ENCODE data around the gene TMEM72.
A peak's percentile ranks its signal among the peaks of the same experiment; 100 is the strongest.

TMEM72 gene

DNA sequence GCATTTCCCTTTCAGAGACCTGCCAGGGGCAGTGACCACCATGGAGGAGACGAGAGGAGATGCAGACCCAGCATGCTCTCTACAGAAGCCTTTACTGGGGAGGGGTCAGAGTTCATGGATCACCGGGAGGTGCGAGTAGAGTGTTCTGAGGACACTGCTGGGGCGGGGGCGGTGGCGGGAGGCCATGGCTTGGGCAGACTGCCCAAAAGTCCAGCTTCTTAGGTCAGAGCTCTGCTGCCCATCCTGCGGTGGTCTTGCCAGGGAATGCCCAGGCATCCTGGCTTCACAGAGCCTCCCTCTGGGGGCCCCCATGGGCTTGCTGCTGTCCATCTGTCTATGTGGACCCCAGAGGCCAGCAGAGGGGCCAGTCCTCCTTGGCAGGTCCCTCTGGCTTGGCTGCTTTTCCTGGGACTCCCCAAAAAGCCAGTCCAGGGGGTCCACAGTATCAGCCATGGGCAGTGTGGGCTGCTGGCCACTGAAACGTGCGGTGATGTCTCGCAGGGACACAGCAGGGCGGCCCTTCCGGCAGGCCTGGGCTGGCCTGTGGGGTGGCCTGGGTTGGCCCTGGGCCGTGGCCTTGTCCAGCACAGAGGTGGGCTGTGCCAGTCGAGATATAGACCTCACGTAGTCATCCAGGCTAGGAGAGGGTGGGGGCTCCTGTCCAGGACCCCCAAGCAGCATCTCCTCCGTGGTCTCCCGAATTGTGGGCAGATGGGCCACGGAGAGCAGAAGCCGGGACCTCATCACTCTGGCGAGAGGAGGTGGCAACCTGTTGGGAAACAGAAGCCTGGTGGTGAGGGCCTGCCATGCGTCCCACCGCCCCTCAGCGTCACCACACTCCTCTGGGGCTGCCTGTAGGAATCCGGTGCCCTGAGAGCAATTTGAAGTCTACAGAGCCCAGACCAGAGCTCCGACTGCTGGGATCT, 66.4 kb downstream of the TMEM72 start:
- TF ChIP-seq, protein P1, sequence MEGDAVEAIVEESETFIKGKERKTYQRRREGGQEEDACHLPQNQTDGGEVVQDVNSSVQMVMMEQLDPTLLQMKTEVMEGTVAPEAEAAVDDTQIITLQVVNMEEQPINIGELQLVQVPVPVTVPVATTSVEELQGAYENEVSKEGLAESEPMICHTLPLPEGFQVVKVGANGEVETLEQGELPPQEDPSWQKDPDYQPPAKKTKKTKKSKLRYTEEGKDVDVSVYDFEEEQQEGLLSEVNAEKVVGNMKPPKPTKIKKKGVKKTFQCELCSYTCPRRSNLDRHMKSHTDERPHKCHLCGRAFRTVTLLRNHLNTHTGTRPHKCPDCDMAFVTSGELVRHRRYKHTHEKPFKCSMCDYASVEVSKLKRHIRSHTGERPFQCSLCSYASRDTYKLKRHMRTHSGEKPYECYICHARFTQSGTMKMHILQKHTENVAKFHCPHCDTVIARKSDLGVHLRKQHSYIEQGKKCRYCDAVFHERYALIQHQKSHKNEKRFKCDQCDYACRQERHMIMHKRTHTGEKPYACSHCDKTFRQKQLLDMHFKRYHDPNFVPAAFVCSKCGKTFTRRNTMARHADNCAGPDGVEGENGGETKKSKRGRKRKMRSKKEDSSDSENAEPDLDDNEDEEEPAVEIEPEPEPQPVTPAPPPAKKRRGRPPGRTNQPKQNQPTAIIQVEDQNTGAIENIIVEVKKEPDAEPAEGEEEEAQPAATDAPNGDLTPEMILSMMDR (IDR thresholded peaks at IDR 0.05; ENCODE audit: low read depth, low read length): no peak
- in situ Hi-C loops (cut with HindIII; ENCODE audit: low sequenced_read_pairs): no loop called here
- DNase-seq (ENCODE audit: low read depth, low spot score): no peak
- H3K4me3 ChIP-seq (ENCODE audit: low read depth, low read length): peak overlapping the region; percentile 49

DNA sequence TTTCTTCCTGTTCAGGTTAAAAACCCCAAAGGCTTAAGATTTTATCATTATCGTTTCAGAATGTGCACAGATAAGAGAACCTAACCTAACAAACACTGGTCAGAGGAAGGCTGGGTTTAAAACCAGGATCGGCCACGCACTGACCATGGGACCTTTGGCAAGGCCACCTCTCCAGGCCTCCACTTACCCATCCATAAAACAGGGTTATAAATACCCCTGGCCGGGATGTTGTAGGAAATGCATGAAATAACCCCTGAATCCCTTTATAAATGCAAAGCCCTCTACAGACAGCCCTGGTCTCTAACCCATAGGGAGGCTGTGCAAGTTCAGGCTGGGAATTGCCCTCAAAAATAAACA, 67.1 kb downstream of the TMEM72 start:
- peak overlapping the region; percentile 49 for H3K4me3 ChIP-seq (ENCODE audit: low read depth, low read length)
- DNase-seq (ENCODE audit: low read depth, low spot score): no peak
- in situ Hi-C loops (cut with HindIII; ENCODE audit: low sequenced_read_pairs): no loop called here

DNA sequence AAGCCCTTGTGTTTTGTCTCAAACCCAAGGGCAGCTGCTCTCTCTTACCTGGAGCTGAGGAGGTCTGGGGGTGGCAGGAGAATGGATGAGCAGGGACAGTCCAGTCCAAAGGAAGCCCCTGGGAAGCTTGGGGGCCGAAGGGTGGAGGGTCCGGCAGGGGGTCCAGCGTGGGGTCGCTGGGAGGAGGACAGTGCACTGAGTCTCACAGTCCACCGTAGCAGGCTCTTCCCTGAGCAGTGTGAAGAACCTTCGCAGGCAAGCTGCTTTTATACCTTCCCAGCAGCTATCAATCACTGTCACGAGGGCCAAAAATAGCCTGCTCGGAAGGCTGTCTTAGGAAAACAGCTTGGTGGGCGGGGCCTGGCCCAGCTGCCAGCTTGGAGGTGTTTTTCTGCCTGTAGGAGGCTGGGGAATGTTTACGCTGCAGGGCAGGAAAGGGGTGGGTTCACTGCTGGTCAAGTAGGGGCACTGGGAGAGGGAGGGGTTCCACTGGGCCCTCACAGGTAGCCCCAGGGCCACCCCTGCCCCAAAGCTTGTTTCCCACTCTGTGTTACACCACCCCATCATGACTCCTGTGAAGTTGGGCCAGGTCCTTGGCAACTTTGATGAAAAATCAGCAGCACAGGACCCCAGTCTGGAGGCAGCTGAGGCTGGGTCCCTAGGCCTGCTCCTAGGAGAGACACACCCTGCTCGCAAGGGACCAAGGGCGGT, 67.6 kb downstream of the TMEM72 start, which contains the start of gene DEPP1:
Gene DEPP1 (minus strand): TSS at position 240 of the 711 bp plus-strand sequence. CDS start 779 bp downstream, outside the sequence.
- peak within 1 kb of the TSS; percentile 49 for H3K4me3 ChIP-seq (ENCODE audit: low read depth, low read length)
- TF ChIP-seq, protein P1 (IDR thresholded peaks at IDR 0.05; ENCODE audit: low read depth, low read length): no peak

More for the DNA sequence above, 67.1 kb downstream of the TMEM72 start:
- TF ChIP-seq, protein P1 (IDR thresholded peaks at IDR 0.05; ENCODE audit: low read depth, low read length): no peak

DNA sequence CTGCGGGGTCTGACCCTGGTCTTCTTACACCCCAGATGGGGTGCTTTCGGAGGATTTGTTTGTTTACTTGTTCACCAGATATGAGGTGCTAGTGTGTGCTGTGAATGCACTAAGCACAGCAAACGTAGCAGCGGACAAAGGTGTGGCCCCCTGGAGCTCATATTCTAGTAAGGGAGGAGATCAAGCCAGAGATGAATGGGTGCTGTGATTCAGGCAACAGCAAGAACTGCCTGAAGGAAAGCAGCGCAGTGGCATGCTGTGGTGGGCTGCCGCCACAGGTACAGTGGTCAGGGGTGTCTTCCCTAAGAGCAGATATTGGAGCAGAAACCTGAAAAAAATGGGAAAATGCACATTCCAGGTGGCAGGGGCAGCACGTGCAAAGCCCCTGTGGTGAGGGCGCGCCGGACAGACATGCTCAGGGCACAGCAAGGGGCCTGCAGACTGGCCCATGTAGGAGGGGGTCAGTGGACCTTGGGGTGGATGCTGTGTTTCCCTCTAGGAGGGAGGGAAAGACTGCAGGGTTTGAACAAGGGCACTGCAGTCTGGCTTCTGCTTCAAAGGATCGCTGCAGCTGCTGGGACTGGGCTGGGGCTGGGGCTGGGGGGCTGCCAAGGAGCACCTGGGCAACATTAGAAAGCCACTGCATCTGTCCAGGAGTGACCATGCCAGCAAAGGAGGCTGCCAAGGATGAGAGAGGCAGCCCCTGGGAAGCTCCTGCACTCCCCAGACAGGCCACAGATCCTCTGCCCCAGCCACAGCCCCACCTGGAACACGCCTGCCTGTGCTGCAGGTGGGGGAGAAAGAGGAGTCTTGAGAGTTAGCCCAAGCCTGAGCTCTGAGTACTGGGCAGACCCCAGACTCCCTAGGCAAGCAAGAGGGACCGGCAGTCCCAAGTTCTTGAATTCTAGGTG, 68.4 kb downstream of the TMEM72 start:
- no peak for DNase-seq (ENCODE audit: low read depth, low spot score)
- in situ Hi-C loops (cut with HindIII; ENCODE audit: low sequenced_read_pairs): no loop called here
- TF ChIP-seq, protein P1 (IDR thresholded peaks at IDR 0.05; ENCODE audit: low read depth, low read length): no peak
- H3K4me3 ChIP-seq (ENCODE audit: low read depth, low read length): no peak overlapping the region

More for the DNA sequence above, 67.6 kb downstream of the TMEM72 start, which contains the start of gene DEPP1:
- DNase-seq (ENCODE audit: low read depth, low spot score): peak; percentile 92
- in situ Hi-C loops (cut with HindIII; ENCODE audit: low sequenced_read_pairs): no loop called here

DNA sequence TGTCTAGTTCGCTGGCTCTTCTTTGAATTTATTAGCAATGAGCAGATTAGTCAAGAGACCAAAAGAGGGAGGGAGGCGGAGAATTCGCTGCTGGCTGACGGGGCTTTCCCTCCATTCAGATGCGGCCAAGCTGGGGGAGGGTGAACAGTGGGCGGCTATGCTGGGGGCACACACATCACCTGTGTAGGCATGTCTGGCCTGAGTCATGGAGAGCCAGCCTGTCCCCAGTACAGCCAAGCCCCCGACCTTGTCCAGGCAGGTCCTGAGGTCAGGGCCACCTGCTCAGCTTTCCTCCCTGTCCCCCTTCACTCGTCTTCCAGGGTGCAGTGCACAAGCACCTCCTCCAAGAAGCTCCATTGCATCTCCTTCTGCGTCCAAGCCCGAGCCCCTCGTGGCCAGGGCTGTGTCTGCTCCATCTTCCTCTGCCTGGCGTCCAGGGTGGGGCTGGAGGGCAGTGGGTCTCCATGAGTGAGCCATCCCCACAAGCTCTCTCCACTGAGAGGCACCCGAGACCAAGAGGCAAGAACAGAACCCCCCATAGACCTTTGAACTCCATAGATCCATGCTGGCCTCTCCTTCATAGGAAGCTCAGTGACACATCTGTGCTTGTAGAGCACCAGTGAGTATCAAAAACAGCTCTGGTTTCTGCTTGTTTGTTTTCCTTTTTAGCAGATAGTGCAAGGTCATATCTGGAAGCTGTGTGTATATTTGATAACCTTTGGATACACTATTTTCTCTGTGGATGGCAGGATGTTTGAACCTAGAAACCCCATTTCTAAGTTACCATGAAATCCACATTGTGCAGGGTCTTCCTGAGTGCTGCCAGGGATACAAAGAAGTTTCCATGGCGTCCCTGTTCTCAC, 69.4 kb downstream of the TMEM72 start:
- no peak for DNase-seq (ENCODE audit: low read depth, low spot score)
- H3K4me3 ChIP-seq (ENCODE audit: low read depth, low read length): no peak overlapping the region
- in situ Hi-C loops (cut with HindIII; ENCODE audit: low sequenced_read_pairs): no loop called here
- TF ChIP-seq, protein P1 (IDR thresholded peaks at IDR 0.05; ENCODE audit: low read depth, low read length): no peak
